ENCODE measurements around the gene GPAM.

Gene GPAM

DNA sequence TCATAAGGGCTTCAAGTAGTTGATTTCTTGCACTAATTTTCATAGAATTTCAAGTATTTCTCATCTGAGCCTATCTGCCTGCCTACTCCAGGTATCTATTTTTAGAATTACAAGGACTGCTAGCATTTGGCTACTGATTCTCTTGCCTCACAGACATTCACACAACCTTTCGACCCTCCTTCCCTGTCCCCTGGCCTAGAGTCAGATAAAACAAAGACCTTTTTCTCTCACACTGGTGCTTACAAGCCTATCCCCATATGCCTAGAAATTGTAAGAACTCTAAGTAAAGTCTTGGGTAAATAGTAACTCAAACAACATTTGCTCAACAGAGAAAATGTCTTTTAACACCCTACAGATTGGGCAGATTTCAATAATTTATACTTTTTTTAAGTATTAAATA lies 6.3 kb downstream of the GPAM start:
- H3K4me3 ChIP-seq (ENCODE audit: low read length): no peak overlapping the region
- H3K9me3 ChIP-seq (ENCODE audit: insufficient read depth, low read depth, low read length): no peaks in the 10 kb centered on the region
- WGBS: 87% methylated on average over 1 of the region's 1 CpG
- no peak overlapping the region for H3K9ac ChIP-seq (ENCODE audit: low read depth, low read length)
- peaks cover 92% of the 10 kb centered on the region for H3K36me3 ChIP-seq (ENCODE audit: insufficient read depth, low read length)
- no peak overlapping the region for H3K27ac ChIP-seq (ENCODE audit: low read depth, low read length)
- H3K27me3 ChIP-seq (ENCODE audit: insufficient read depth, low read length): no peaks in the 10 kb centered on the region
- no peaks in the 10 kb centered on the region for H3K4me1 ChIP-seq (ENCODE audit: insufficient read depth, low read length)

DNA sequence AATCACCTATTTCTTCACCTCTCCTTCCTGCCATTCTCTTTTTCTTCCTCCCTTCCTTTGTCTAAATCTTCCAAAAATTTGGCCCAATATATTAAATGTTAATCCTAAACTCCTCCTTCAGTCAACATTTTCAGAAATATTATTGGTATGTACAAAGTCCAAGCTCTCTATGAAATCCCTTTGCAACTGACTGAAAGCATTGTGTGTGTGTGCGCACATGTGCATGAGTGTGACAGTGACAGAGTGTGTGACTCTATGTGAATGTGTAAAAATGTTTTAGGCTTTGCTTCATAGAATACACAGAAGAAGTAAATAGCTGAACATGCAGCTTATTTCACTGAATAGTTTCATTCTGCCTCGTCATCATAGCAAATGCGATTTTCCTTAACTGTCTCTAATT lies 7.0 kb downstream of the GPAM start:
- no peak overlapping the region for H3K27ac ChIP-seq (ENCODE audit: low read depth, low read length)
- H3K9ac ChIP-seq (ENCODE audit: low read depth, low read length): no peak overlapping the region
- peaks cover 95% of the 10 kb centered on the region for H3K36me3 ChIP-seq (ENCODE audit: insufficient read depth, low read length)
- no peaks in the 10 kb centered on the region for H3K4me1 ChIP-seq (ENCODE audit: insufficient read depth, low read length)
- H3K4me3 ChIP-seq (ENCODE audit: low read length): no peak overlapping the region
- H3K9me3 ChIP-seq (ENCODE audit: insufficient read depth, low read depth, low read length): no peaks in the 10 kb centered on the region
- H3K27me3 ChIP-seq (ENCODE audit: insufficient read depth, low read length): no peaks in the 10 kb centered on the region
- 99% methylated on average over 3 of the region's 3 CpGs for WGBS

DNA sequence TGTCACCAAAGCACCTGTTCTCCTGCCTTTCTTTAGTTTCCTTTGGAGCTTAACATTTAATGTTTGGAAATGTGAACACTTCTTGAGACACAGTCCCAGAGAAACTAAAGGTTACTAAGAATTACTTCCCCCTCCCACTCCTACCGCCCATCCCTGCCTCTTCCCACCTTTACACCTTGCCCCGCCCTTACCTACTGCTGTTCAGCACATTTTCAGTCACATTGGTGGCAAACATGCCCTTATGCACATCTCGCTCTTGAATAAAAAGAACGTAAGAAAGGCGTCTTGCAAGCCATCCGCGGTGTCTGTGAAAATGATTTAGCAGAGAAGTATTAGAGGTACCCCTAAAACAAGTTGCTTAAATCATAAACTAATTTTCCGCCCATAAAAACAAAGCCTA lies 8.2 kb downstream of the GPAM start:
- no peak overlapping the region for H3K9ac ChIP-seq (ENCODE audit: low read depth, low read length)
- WGBS: 97% methylated on average over 8 of the region's 8 CpGs
- H3K36me3 ChIP-seq (ENCODE audit: insufficient read depth, low read length): peaks cover 95% of the 10 kb centered on the region
- no peaks in the 10 kb centered on the region for H3K9me3 ChIP-seq (ENCODE audit: insufficient read depth, low read depth, low read length)
- no peaks in the 10 kb centered on the region for H3K27me3 ChIP-seq (ENCODE audit: insufficient read depth, low read length)
- no peaks in the 10 kb centered on the region for H3K4me1 ChIP-seq (ENCODE audit: insufficient read depth, low read length)
- no peak overlapping the region for H3K4me3 ChIP-seq (ENCODE audit: low read length)
- no peak overlapping the region for H3K27ac ChIP-seq (ENCODE audit: low read depth, low read length)

DNA sequence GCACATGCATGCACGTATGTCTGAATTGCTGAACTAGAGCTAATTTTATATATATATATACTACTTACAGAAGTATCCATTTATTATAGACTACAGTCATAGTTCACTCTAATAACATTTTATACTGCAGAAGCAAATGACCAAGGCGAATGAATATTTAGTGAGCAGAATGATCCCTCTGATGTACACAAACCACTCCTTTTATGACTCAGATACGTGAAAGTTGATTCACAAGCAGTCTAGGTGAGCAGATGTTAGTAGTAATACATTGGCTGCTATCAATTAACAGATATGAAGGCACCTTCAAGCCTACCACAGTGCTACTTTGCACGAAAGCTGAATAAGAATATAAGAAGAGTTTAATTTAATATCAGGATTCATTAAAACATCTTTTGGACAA lies 10.4 kb downstream of the GPAM start:
- WGBS: 100% methylated on average over 1 of the region's 4 CpGs
- H3K27me3 ChIP-seq (ENCODE audit: insufficient read depth, low read length): no peaks in the 10 kb centered on the region
- H3K9ac ChIP-seq (ENCODE audit: low read depth, low read length): no peak overlapping the region
- no peak overlapping the region for H3K4me3 ChIP-seq (ENCODE audit: low read length)
- H3K9me3 ChIP-seq (ENCODE audit: insufficient read depth, low read depth, low read length): no peaks in the 10 kb centered on the region
- H3K27ac ChIP-seq (ENCODE audit: low read depth, low read length): no peak overlapping the region
- peaks cover 96% of the 10 kb centered on the region for H3K36me3 ChIP-seq (ENCODE audit: insufficient read depth, low read length)
- no peaks in the 10 kb centered on the region for H3K4me1 ChIP-seq (ENCODE audit: insufficient read depth, low read length)

DNA sequence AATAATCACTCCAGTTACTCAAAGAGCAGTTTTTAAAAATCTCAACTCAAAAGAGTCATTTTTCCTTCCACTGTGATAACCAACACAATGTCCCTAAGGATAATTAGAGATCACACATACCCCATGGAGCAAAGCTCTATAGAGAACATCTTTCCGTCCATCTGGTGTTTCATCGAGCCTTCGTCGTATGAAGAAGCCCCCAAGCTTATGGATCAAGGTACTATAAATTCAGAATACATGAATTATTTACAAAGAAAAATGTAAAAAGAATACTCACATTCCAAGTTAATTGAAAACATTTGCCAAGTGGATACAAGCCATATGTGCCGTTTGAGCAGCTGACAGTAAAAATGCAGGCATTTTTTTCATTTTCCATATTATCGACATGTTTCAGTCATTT lies 14.8 kb downstream of the GPAM start:
- no peaks in the 10 kb centered on the region for H3K27me3 ChIP-seq (ENCODE audit: insufficient read depth, low read length)
- no peaks in the 10 kb centered on the region for H3K4me1 ChIP-seq (ENCODE audit: insufficient read depth, low read length)
- peaks cover 95% of the 10 kb centered on the region for H3K36me3 ChIP-seq (ENCODE audit: insufficient read depth, low read length)
- H3K4me3 ChIP-seq (ENCODE audit: low read length): no peak overlapping the region
- H3K27ac ChIP-seq (ENCODE audit: low read depth, low read length): no peak overlapping the region
- no peaks in the 10 kb centered on the region for H3K9me3 ChIP-seq (ENCODE audit: insufficient read depth, low read depth, low read length)
- no peak overlapping the region for H3K9ac ChIP-seq (ENCODE audit: low read depth, low read length)
- WGBS: 97% methylated on average over 4 of the region's 6 CpGs

DNA sequence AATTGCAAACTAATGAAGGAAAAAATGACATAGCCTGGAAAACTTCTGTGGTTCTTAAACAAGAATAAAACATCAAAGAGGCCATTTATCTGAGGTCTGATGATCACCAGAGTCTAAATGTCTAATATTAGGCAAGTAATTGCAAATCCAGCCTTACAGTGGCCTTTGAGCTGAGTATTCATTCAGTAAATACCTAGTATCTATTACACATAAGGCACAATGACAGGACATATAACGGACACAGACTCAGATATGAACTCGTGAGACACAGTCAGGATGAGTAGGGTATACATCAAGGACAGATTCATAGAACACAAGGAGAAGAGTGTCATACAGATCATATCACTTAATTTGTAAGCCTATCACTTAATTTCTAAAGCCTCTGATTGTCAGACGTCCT lies 16.8 kb downstream of the GPAM start:
- no peak overlapping the region for H3K9ac ChIP-seq (ENCODE audit: low read depth, low read length)
- peaks cover 95% of the 10 kb centered on the region for H3K36me3 ChIP-seq (ENCODE audit: insufficient read depth, low read length)
- H3K4me1 ChIP-seq (ENCODE audit: insufficient read depth, low read length): no peaks in the 10 kb centered on the region
- 94% methylated on average over 3 of the region's 3 CpGs for WGBS
- no peaks in the 10 kb centered on the region for H3K27me3 ChIP-seq (ENCODE audit: insufficient read depth, low read length)
- no peak overlapping the region for H3K4me3 ChIP-seq (ENCODE audit: low read length)
- no peak overlapping the region for H3K27ac ChIP-seq (ENCODE audit: low read depth, low read length)
- no peaks in the 10 kb centered on the region for H3K9me3 ChIP-seq (ENCODE audit: insufficient read depth, low read depth, low read length)

DNA sequence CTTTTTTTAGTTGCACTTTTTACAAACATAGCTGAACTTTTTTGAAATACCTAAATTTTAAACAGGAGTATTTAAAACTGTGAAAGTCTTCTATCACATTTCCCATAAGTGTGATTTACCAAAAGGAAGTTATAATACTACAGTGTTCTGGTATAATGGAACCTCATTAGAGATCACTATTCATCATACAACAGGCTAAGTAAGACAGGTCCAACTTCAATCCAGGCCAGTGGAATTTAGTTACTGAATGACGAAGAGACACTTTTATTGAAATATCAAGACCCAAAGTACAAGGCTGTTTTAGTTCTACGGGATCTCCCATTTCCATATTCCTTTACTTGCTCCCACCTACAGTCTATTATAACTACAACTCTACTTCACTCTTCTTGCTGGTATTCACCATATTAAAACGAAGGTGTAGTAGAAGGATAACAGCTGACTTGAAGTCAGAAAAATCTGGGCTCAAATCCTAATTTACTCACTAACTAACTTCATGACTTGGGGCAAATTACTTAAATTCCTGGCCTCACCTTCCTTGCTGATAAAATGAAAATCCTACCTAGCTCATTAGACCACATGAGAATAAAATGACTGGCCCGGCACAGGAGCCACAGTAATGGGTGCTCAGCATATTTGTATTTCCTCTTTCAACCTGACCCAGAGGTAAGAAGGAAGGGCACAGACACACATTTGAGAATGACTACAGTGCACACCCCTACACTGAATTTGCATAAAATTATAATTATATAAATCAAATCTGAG lies 21.6 kb downstream of the GPAM start:
- H3K4me1 ChIP-seq (ENCODE audit: insufficient read depth, low read length): no peaks in the 10 kb centered on the region
- no peak overlapping the region for H3K27ac ChIP-seq (ENCODE audit: low read depth, low read length)
- no peaks in the 10 kb centered on the region for H3K27me3 ChIP-seq (ENCODE audit: insufficient read depth, low read length)
- H3K9ac ChIP-seq (ENCODE audit: low read depth, low read length): no peak overlapping the region
- H3K4me3 ChIP-seq (ENCODE audit: low read length): no peak overlapping the region
- H3K9me3 ChIP-seq (ENCODE audit: insufficient read depth, low read depth, low read length): no peaks in the 10 kb centered on the region
- H3K36me3 ChIP-seq (ENCODE audit: insufficient read depth, low read length): peaks cover 95% of the 10 kb centered on the region
- 89% methylated on average over 4 of the region's 4 CpGs for WGBS

DNA sequence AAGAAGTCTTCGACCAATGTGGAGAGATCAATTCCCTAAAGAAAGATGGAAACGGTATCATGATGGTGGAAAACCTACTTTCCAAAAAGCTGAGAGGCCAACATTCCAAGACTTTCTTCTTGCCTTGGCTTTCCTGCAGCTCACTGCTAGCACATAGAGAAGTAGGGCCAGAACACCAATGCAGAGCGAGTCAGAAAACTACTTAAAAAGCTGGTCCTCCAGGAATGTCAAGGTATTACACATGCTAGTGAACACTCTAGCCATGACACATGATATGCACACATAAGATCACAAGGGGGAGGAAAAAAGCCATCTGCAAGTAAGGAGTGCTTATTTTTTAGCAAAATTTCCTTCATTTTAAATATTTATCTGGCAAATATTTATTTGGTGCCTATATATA lies 22.7 kb downstream of the GPAM start:
- H3K9me3 ChIP-seq (ENCODE audit: insufficient read depth, low read depth, low read length): no peaks in the 10 kb centered on the region
- no peaks in the 10 kb centered on the region for H3K27me3 ChIP-seq (ENCODE audit: insufficient read depth, low read length)
- no peaks in the 10 kb centered on the region for H3K4me1 ChIP-seq (ENCODE audit: insufficient read depth, low read length)
- no peak overlapping the region for H3K27ac ChIP-seq (ENCODE audit: low read depth, low read length)
- H3K9ac ChIP-seq (ENCODE audit: low read depth, low read length): no peak overlapping the region
- no peak overlapping the region for H3K4me3 ChIP-seq (ENCODE audit: low read length)
- H3K36me3 ChIP-seq (ENCODE audit: insufficient read depth, low read length): peaks cover 96% of the 10 kb centered on the region
- 98% methylated on average over 3 of the region's 3 CpGs for WGBS

DNA sequence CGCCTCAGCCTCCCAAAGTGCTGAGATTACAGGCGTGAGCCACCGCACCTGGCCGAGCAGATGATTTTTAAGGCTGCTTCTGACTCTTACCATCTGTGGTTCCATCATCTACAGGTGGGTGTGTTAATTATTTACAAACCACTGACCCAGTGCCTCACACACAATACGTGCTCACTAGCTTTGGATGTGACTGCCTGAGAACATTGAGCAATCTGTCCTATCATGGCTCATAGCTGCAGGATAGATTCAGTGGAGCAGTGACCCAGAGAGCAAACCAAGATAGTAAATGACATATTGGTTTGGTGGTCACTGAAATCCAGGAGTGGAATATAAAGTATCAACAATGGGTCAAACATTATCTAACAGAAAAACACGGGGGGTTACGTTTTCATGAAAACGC lies 24.1 kb downstream of the GPAM start:
- no peaks in the 10 kb centered on the region for H3K4me1 ChIP-seq (ENCODE audit: insufficient read depth, low read length)
- no peaks in the 10 kb centered on the region for H3K27me3 ChIP-seq (ENCODE audit: insufficient read depth, low read length)
- no peak overlapping the region for H3K27ac ChIP-seq (ENCODE audit: low read depth, low read length)
- 97% methylated on average over 8 of the region's 8 CpGs for WGBS
- no peak overlapping the region for H3K4me3 ChIP-seq (ENCODE audit: low read length)
- H3K36me3 ChIP-seq (ENCODE audit: insufficient read depth, low read length): peaks cover 99% of the 10 kb centered on the region
- no peak overlapping the region for H3K9ac ChIP-seq (ENCODE audit: low read depth, low read length)
- H3K9me3 ChIP-seq (ENCODE audit: insufficient read depth, low read depth, low read length): no peaks in the 10 kb centered on the region

DNA sequence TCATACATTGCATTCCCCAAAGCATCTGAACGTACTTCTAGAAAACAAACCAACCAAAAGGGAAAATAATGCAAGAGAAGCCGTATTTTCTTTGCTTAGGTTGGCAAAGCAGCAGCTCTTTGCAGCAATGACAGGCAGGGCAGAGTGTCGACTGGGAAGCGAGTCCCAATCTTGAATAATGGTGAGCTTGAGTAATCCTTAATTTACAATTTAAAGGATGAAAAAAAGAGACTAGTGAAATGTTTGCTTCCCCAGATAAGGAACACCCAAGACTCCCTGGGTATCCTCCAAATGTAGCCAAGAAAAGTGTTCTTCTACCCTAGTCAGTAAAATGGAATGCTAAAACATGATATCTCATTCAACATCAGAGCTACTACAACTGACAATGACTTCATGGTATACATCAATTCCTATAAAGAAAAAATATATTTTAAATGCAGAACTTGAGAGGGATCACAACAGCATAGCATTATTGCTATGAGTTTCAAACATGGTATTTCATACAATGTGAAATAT lies 32.0 kb downstream of the GPAM start:
- no peaks in the 10 kb centered on the region for H3K9me3 ChIP-seq (ENCODE audit: insufficient read depth, low read depth, low read length)
- peaks cover 57% of the 10 kb centered on the region for H3K36me3 ChIP-seq (ENCODE audit: insufficient read depth, low read length)
- H3K27me3 ChIP-seq (ENCODE audit: insufficient read depth, low read length): no peaks in the 10 kb centered on the region
- H3K4me1 ChIP-seq (ENCODE audit: insufficient read depth, low read length): no peaks in the 10 kb centered on the region
- H3K9ac ChIP-seq (ENCODE audit: low read depth, low read length): no peak overlapping the region
- H3K4me3 ChIP-seq (ENCODE audit: low read length): no peak overlapping the region
- no peak overlapping the region for H3K27ac ChIP-seq (ENCODE audit: low read depth, low read length)
- 78% methylated on average over 4 of the region's 4 CpGs for WGBS

DNA sequence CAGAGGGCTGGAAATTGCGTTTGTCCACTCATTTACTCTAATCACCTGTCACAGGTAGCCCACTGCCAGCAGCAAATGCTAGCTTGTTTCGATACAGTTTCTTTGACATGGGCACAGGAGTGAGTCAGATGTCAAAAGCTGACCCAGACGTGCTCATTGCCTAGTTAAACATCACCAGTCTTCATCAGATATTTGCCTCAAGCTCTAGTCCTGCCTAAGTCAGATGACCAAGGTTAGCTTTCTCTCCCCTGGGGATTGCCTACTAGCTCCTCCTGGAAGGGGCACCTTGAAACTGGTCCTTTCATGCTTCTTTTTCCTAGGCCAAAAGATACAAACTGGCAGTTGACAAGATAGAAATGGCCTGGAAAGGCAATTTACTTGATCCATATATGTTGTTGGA lies 35.2 kb downstream of the GPAM start:
- H3K27ac ChIP-seq (ENCODE audit: low read depth, low read length): no peak overlapping the region
- H3K4me1 ChIP-seq (ENCODE audit: insufficient read depth, low read length): no peaks in the 10 kb centered on the region
- H3K9me3 ChIP-seq (ENCODE audit: insufficient read depth, low read depth, low read length): no peaks in the 10 kb centered on the region
- H3K9ac ChIP-seq (ENCODE audit: low read depth, low read length): no peak overlapping the region
- H3K4me3 ChIP-seq (ENCODE audit: low read length): no peak overlapping the region
- no peaks in the 10 kb centered on the region for H3K27me3 ChIP-seq (ENCODE audit: insufficient read depth, low read length)
- H3K36me3 ChIP-seq (ENCODE audit: insufficient read depth, low read length): peaks cover 28% of the 10 kb centered on the region
- WGBS: 92% methylated on average over 3 of the region's 3 CpGs

DNA sequence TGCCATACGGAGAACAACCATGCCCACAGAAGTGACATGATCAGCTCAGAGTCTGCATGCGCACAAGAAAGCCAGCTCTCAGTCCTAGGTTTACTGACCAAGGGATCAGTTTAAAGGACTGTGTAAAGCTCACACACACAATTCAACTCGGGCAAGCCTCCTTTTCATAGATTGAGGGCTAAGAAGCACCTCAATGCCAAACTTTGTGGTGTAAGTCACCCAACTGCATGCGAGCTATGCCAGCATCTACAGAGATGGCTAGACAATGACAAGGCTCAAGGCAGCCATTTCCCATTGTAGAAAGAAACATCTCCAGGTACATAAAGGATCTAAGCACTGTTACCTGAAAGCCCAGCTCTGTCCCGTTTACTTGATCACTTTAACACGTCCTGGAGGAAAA lies 36.8 kb downstream of the GPAM start:
- peaks cover 18% of the 10 kb centered on the region for H3K36me3 ChIP-seq (ENCODE audit: insufficient read depth, low read length)

More for the DNA sequence above, 36.8 kb downstream of the GPAM start:
- no peak overlapping the region for H3K9ac ChIP-seq (ENCODE audit: low read depth, low read length)
- no peaks in the 10 kb centered on the region for H3K9me3 ChIP-seq (ENCODE audit: insufficient read depth, low read depth, low read length)
- H3K4me1 ChIP-seq (ENCODE audit: insufficient read depth, low read length): no peaks in the 10 kb centered on the region
- H3K4me3 ChIP-seq (ENCODE audit: low read length): no peak overlapping the region
- no peaks in the 10 kb centered on the region for H3K27me3 ChIP-seq (ENCODE audit: insufficient read depth, low read length)
- WGBS: 91% methylated on average over 6 of the region's 6 CpGs
- H3K27ac ChIP-seq (ENCODE audit: low read depth, low read length): no peak overlapping the region

Measured in HUES64 (cell line).